GM12864 (cell line): ENCODE data around the gene TMEM74B.

Source experiments
- DNase-seq: peaks from one replicate; pipeline ENCODE4 v3.0.0-alpha.2; 2011; ENCODE audit warnings: low read depth
- H3K4me3 ChIP-seq: 2 replicates; pipeline ENCODE4 v1.5.1; 2011; ENCODE audit warnings: mild to moderate bottlenecking, low read depth, low read length, control low read depth
- TF ChIP-seq, protein P1 (sequence below): IDR thresholded peaks from 2 replicates; pipeline ENCODE4 v1.5.1; 2011; ENCODE audit warnings: low read depth, mild to moderate bottlenecking, moderate library complexity, low read length, control low read depth, inconsistent platforms; ENCODE audit errors: missing control alignments

The TMEM74B gene

DNA sequence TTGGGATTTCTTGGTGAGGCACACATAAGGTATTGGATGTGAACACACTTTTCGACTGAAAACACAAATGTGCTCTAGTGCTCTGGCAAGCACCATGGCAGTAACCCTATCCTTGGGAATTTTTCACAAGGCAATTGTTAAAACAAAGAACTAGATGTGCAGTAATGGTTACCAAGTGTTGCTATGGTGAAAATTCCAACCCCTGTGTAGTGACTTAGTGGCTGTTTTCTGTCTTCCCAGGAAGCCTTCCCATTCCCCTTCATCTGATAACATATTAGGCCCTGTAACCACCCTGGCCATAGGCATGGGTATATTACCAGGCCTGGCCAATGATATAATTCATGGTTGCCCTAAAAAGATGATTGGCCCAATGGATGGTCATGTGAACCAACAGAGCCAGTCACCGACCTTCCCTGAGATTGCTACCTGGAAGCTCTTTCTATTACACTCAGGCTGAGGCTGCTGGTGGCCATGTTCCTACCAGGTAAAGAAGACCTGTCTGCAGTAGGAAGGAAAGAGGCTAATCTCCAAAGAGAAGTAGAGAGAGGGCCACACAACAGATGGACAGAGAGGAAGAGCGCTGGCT, 22.6 kb upstream of the TMEM74B start:
- H3K4me3 ChIP-seq: no peak overlapping the region
- TF ChIP-seq, protein P1, sequence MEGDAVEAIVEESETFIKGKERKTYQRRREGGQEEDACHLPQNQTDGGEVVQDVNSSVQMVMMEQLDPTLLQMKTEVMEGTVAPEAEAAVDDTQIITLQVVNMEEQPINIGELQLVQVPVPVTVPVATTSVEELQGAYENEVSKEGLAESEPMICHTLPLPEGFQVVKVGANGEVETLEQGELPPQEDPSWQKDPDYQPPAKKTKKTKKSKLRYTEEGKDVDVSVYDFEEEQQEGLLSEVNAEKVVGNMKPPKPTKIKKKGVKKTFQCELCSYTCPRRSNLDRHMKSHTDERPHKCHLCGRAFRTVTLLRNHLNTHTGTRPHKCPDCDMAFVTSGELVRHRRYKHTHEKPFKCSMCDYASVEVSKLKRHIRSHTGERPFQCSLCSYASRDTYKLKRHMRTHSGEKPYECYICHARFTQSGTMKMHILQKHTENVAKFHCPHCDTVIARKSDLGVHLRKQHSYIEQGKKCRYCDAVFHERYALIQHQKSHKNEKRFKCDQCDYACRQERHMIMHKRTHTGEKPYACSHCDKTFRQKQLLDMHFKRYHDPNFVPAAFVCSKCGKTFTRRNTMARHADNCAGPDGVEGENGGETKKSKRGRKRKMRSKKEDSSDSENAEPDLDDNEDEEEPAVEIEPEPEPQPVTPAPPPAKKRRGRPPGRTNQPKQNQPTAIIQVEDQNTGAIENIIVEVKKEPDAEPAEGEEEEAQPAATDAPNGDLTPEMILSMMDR: no peak
- no peak for DNase-seq

GRCh38 chr20:1206366-1207148, 21.8 kb upstream of the TMEM74B start:
- no peak for DNase-seq
- TF ChIP-seq, protein P1: no peak
- no peak overlapping the region for H3K4me3 ChIP-seq

GRCh38 chr20:1205802-1206201, 21.0 kb upstream of the TMEM74B start:
- DNase-seq: no peak
- H3K4me3 ChIP-seq: no peak overlapping the region
- TF ChIP-seq, protein P1: no peak

DNA sequence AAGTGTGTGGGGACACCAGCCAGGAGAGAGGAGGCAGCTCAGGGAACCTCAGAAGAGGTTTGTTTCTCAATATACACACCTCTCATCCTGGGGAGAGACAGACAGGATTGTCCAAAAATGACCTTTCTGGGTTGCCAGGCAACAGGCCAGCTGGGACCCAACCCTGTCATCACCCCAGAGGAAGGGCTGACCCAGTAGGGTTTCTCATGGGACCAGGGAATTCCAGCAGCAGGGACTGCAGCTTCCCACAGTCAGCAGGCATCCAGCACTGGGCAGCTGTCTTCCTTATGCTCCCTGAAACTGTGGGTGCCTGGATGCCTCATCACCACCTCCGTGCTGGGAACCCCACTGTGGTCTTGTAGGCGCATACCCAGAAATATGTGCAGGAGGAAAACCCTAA, 19.8 kb upstream of the TMEM74B start:
- no peak for DNase-seq
- TF ChIP-seq, protein P1: no peak
- H3K4me3 ChIP-seq: no peak overlapping the region

DNA sequence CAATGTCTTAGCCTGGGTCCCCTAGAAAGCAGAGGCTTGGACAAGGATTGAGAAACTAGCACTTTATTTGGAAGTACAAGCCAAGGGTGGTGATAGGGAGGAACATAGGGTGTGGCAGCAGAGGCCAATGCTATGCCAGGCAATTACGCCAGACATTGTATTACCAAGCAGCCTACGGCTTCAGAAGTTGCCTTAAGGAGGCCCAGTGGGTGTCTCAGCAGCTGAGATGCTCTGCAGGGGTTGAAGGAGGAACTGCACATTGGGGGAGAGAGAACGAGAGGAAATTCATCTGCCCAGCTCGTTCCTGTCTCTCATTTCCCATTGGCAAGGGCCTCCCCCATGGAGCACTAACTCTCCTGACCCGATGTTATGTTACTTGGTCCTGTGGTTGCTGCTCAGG, 19.3 kb upstream of the TMEM74B start:
- TF ChIP-seq, protein P1: no peak
- no peak overlapping the region for H3K4me3 ChIP-seq
- no peak for DNase-seq

- TF ChIP-seq, protein P1: no peak
- no peak for DNase-seq
- no peak overlapping the region for H3K4me3 ChIP-seq
These were observed 18.8 kb upstream of the TMEM74B start for GRCh38 chr20:1203630-1204029.
